K562 (cell line): ENCODE measurements around the gene RUNX1. TPM values are rescaled to one million over a fixed set of nuclear protein-coding genes. Genes with fewer than 3 reads are reported as not detected.

Experiments
- ARID3B ChIP-seq: fragments of 250-450 bp; sonication (Bioruptor Pico); IDR thresholded peaks from 2 replicates; pipeline ENCODE4 v1.4.0; 2020; ENCODE audit warnings: borderline replicate concordance
- CREB5 ChIP-seq: fragments of 250-450 bp; sonication (Bioruptor Pico); IDR thresholded peaks from 2 replicates; pipeline ENCODE4 v1.5.0; 2020; ENCODE audit warnings: mild to moderate bottlenecking
- CREM ChIP-seq: IDR thresholded peaks from 2 replicates; pipeline ENCODE4 v1.6.1; 2014; ENCODE audit warnings: antibody characterized with exemption, low read depth
- CTBP1 ChIP-seq: fragments of 450-650 bp; IDR thresholded peaks from 2 replicates; pipeline ENCODE4 v1.6.1; 2016; ENCODE audit warnings: borderline replicate concordance
- E2F3 ChIP-seq: fragments of 250-450 bp; sonication (Bioruptor Pico); IDR thresholded peaks from 2 replicates; pipeline ENCODE4 v1.4.0; 2020; ENCODE audit warnings: mild to moderate bottlenecking
- EWSR1 ChIP-seq: fragments of 450-650 bp; IDR thresholded peaks from 2 replicates; pipeline ENCODE4 v1.6.1; 2018; ENCODE audit warnings: borderline replicate concordance, mild to moderate bottlenecking, low read depth, moderate library complexity; ENCODE audit not compliant: partially characterized antibody
- FOS ChIP-seq: IDR thresholded peaks from 3 replicates; pipeline ENCODE4 v1.6.1; 2011; ENCODE audit not compliant: insufficient read length; ENCODE audit errors: extremely low read depth
- FOXM1 ChIP-seq, 2 experiments: fragments of 450-650 bp in 1 of 2; sonication (generic) in 1 of 2; formaldehyde crosslinking in 1 of 2; IDR thresholded peaks; 2 replicates each; pipeline versions ENCODE4 v1.6.1 to v1.9.0; 2017 to 2022; ENCODE audit warnings: low read depth in 2 of 2, mild to moderate bottlenecking in 2 of 2, missing genetic modification reagents in 1 of 2, moderate library complexity in 1 of 2
- HBP1 ChIP-seq: fragments of 450-650 bp; formaldehyde crosslinking; IDR thresholded peaks from 2 replicates; pipeline ENCODE4 v1.4.0; 2022; ENCODE audit warnings: missing genetic modification characterization
- NCOR1 ChIP-seq: fragments of 450-650 bp; IDR thresholded peaks from 2 replicates; pipeline ENCODE4 v1.6.1; 2016; ENCODE audit warnings: mild to moderate bottlenecking, moderate library complexity
- NELFE ChIP-seq: IDR thresholded peaks from 2 replicates; pipeline ENCODE4 v1.6.1; 2011; ENCODE audit warnings: mild to moderate bottlenecking; ENCODE audit not compliant: insufficient read depth, insufficient read length
- NFATC3 ChIP-seq: fragments of 450-650 bp; IDR thresholded peaks from 2 replicates; pipeline ENCODE4 v1.6.1; 2017; ENCODE audit warnings: mild to moderate bottlenecking
- RAD21 ChIP-seq, 2 experiments: fragments of 250-450 bp in 1 of 2; fragments of 450-650 bp in 1 of 2; sonication (Bioruptor Pico) in 1 of 2; formaldehyde crosslinking in 1 of 2; IDR thresholded peaks in 1 of 2; conservative IDR thresholded peaks in 1 of 2; 2 replicates each; pipeline versions ENCODE4 v1.4.0 to v1.8.0; 2020 to 2022; ENCODE audit warnings: mild to moderate bottlenecking in 2 of 2, moderate library complexity in 1 of 2
- TAF7 ChIP-seq: fragments of 450-650 bp; IDR thresholded peaks from 2 replicates; pipeline ENCODE4 v1.6.1; 2016; ENCODE audit warnings: missing genetic modification characterization, missing compliant biosample characterization
- THRAP3 ChIP-seq: fragments of 450-650 bp; IDR thresholded peaks from 2 replicates; pipeline ENCODE4 v1.6.1; 2016; ENCODE audit warnings: mild to moderate bottlenecking, inconsistent platforms, borderline replicate concordance
- ZNF347 ChIP-seq: fragments of 450-650 bp; formaldehyde crosslinking; IDR thresholded peaks from 2 replicates; pipeline ENCODE4 v1.4.0; 2020; ENCODE audit warnings: low read depth, mild to moderate bottlenecking, moderate library complexity
- ZNF436 ChIP-seq: fragments of 250-450, 450-650 bp; sonication (Bioruptor Pico); formaldehyde crosslinking; IDR thresholded peaks from 2 replicates; pipeline ENCODE4 v1.7.0; 2020; ENCODE audit warnings: mild to moderate bottlenecking
- polyA plus RNA-seq, 8 experiments: library from polyadenylated mRNA; depleted of rRNA in 4 of 8; stranded (reverse) in 5 of 8; unstranded in 3 of 8; fragments of >200 nt; fragmentation: Nextera tagmentation in 2 of 8; fragmentation: Illumina TruSeq in 1 of 8; extraction: Ambion mirVana in 2 of 8; extraction: Trizol in 1 of 8; gene quantifications; 2 replicates each; pipeline versions ENCODE4 v1.2.1 to v1.2.3, GENCODE V29; 2011 to 2014; ENCODE audit warnings: inconsistent platforms in 1 of 8, missing spikeins in 1 of 8
- total RNA-seq, 7 experiments: library from RNA; depleted of rRNA in 6 of 7; stranded (reverse); fragments of >200 nt in 6 of 7; fragmentation: Illumina TruSeq in 2 of 7; extraction: Trizol in 2 of 7; gene quantifications; 2 replicates each; pipeline versions ENCODE4 v1.2.1 to v1.2.3, GENCODE V29; 2011 to 2021; ENCODE audit warnings: low replicate concordance in 1 of 7

Gene RUNX1
- total and polyA plus RNA-seq, 9 of the 15 experiments (the other 6 are each of a cell fraction or from before 2014, with no cell fraction given): 2.2 to 68.6 (median 17.8) TPM

GRCh38 chr21:34754690-34755647 lies 294.1 kb downstream of the RUNX1 start (continued):
- TF ChIP-seq FOXM1 (IDR thresholded peaks at IDR 0.05; ENCODE audit: low read depth): no peak
- TF ChIP-seq FOXM1 (CRISPR knock-in tag; IDR thresholded peaks at IDR 0.05; ENCODE audit: low read depth): no peak
- TF ChIP-seq ZNF347: no peak
- TF ChIP-seq TAF7 (tag): 0 out of 2 replicates have a peak, but pooled peaks have one; percentile 12
- TF ChIP-seq E2F3 (CRISPR knock-in tag): no peak
- no peak for TF ChIP-seq EWSR1
- TF ChIP-seq NELFE: no peak
- no peak for TF ChIP-seq FOS
- no peak for TF ChIP-seq CREB5 (CRISPR knock-in tag)
- TF ChIP-seq NFATC3: no peak
- TF ChIP-seq ARID3B (CRISPR knock-in tag): no peak
- peak; percentile 46; the same call in 1 of the 2 replicates for TF ChIP-seq CTBP1
- TF ChIP-seq ZNF436 (CRISPR knock-in tag): no peak
- peak; percentile 33; the same call in 1 of the 2 replicates for TF ChIP-seq CREM
- 0 out of 2 replicates have a peak, but pooled peaks have one; percentile 56 for TF ChIP-seq HBP1 (CRISPR knock-in tag)
- TF ChIP-seq RAD21 (CRISPR knock-in tag; conservative IDR thresholded peaks at IDR 0.05 in 1 of 2, IDR thresholded peaks at IDR 0.05 in 1 of 2): peak in 1 of 2 experiments; percentile 18; a peak in 1 of 4 replicates
- no peak for TF ChIP-seq NCOR1
- TF ChIP-seq THRAP3: 0 out of 2 replicates have a peak, but pooled peaks have one; percentile 50
